ENCODE measurements around the gene CLEC1A.

GRCh38 chr12:10075451-10075850 lies 23.3 kb downstream of the CLEC1A start:
- TF ChIP-seq IRF3 (IDR thresholded peaks at IDR 0.05; ENCODE audit: low read depth, low read length), result no peak
- TF ChIP-seq, protein P1, sequence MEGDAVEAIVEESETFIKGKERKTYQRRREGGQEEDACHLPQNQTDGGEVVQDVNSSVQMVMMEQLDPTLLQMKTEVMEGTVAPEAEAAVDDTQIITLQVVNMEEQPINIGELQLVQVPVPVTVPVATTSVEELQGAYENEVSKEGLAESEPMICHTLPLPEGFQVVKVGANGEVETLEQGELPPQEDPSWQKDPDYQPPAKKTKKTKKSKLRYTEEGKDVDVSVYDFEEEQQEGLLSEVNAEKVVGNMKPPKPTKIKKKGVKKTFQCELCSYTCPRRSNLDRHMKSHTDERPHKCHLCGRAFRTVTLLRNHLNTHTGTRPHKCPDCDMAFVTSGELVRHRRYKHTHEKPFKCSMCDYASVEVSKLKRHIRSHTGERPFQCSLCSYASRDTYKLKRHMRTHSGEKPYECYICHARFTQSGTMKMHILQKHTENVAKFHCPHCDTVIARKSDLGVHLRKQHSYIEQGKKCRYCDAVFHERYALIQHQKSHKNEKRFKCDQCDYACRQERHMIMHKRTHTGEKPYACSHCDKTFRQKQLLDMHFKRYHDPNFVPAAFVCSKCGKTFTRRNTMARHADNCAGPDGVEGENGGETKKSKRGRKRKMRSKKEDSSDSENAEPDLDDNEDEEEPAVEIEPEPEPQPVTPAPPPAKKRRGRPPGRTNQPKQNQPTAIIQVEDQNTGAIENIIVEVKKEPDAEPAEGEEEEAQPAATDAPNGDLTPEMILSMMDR (IDR thresholded peaks at IDR 0.05), result no peak
- no peak for TF ChIP-seq EP300 (IDR thresholded peaks at IDR 0.05; ENCODE audit: borderline replicate concordance in 1 of 2, low read depth in 1 of 2, low read length in 1 of 2)
- no peak for TF ChIP-seq FOSL2 (IDR thresholded peaks at IDR 0.05; ENCODE audit: borderline replicate concordance, low read depth)
- TF ChIP-seq FOXM1 (IDR thresholded peaks at IDR 0.05; ENCODE audit: low read depth), result no peak
- no peak for TF ChIP-seq ZBTB33 (IDR thresholded peaks at IDR 0.05; ENCODE audit: borderline replicate concordance, low read depth)
- TF ChIP-seq EZH2phosphoT487 (IDR thresholded peaks at IDR 0.05; ENCODE audit: borderline replicate concordance, low read depth), result no peak
- no peak for TF ChIP-seq POLR2AphosphoS5 (IDR thresholded peaks at IDR 0.05; ENCODE audit: low read depth, low read length)
- TF ChIP-seq REST (IDR thresholded peaks at IDR 0.05; ENCODE audit: low read depth, low read length), result no peak
- TF ChIP-seq TAF1 (IDR thresholded peaks at IDR 0.05; ENCODE audit: borderline replicate concordance, low read depth, low read length), result no peak
- no peak for TF ChIP-seq YY1 (IDR thresholded peaks at IDR 0.05; ENCODE audit: low read depth)
- no peak for TF ChIP-seq RFX5 (IDR thresholded peaks at IDR 0.05; ENCODE audit: low read length)
- TF ChIP-seq, protein P2, sequence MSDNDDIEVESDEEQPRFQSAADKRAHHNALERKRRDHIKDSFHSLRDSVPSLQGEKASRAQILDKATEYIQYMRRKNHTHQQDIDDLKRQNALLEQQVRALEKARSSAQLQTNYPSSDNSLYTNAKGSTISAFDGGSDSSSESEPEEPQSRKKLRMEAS (IDR thresholded peaks at IDR 0.05; ENCODE audit: low read depth), result no peak
